Neural cell (in vitro differentiated cells): Measurements from ENCODE around the gene IFNGR2. TPM values are rescaled to one million over a fixed set of nuclear protein-coding genes. Genes with fewer than 3 reads are reported as not detected.
A peak's percentile ranks its signal among the peaks of the same experiment; 100 is the strongest.

ENCODE experiments used
- H2AFZ ChIP-seq: fragments of 200-600, 300-800 bp; sonication (generic), shearing (Covaris generic); 2 replicates; pipeline ENCODE4 v1.6.0; 2014; ENCODE audit warnings: low read depth, mild to moderate bottlenecking, antibody characterized with exemption, low read length, moderate library complexity
- H3F3A ChIP-seq: fragments of 200-600 bp; shearing (Covaris generic); 2 replicates; pipeline ENCODE4 v1.6.1; 2016; ENCODE audit warnings: mild to moderate bottlenecking, moderate library complexity, mixed read lengths, antibody characterized with exemption, low read length; ENCODE audit not compliant: insufficient read depth, poor library complexity, severe bottlenecking
- H3K27ac ChIP-seq: fragments of 200-600, 300-800 bp; sonication (generic), shearing (Covaris generic); 2 replicates; pipeline ENCODE4 v1.5.1; 2014; ENCODE audit warnings: mild to moderate bottlenecking, low read length, moderate library complexity
- H3K27me3 ChIP-seq: fragments of 300-800, 200-600 bp; sonication (generic), shearing (Covaris generic); 2 replicates; pipeline ENCODE4 v1.6.0; 2014; ENCODE audit warnings: mild to moderate bottlenecking, low read depth, low read length, moderate library complexity; ENCODE audit not compliant: insufficient read depth
- H3K36me3 ChIP-seq: fragments of 300-800, 200-600 bp; sonication (generic), shearing (Covaris generic); 2 replicates; pipeline ENCODE4 v1.5.1; 2014; ENCODE audit warnings: mild to moderate bottlenecking, antibody characterized with exemption, low read length, moderate library complexity; ENCODE audit not compliant: insufficient read depth
- H3K4me2 ChIP-seq: fragments of 300-800, 200-600 bp; sonication (generic), shearing (Covaris generic); 2 replicates; pipeline ENCODE4 v1.6.0; 2014; ENCODE audit warnings: mild to moderate bottlenecking, low read length
- H3K4me3 ChIP-seq: fragments of 300-800, 200-600 bp; sonication (generic), shearing (Covaris generic); 2 replicates; pipeline ENCODE4 v1.5.1; 2014; ENCODE audit warnings: mild to moderate bottlenecking, low read length, moderate library complexity
- H3K79me2 ChIP-seq: fragments of 200-600 bp; shearing (Covaris generic); replicated peaks from 2 replicates; pipeline ENCODE4 v1.6.0; 2014; ENCODE audit warnings: mild to moderate bottlenecking, low read length, moderate library complexity; ENCODE audit not compliant: insufficient read depth
- H3K9ac ChIP-seq: fragments of 300-800, 200-600 bp; sonication (generic), shearing (Covaris generic); 2 replicates; pipeline ENCODE4 v1.6.1; 2016; ENCODE audit warnings: mild to moderate bottlenecking, low read length, mixed read lengths
- H3K9me2 ChIP-seq: fragments of 200-600 bp; shearing (Covaris generic); 2 replicates; pipeline ENCODE4 v1.6.1; 2016; ENCODE audit warnings: mild to moderate bottlenecking, low read length, mixed read lengths; ENCODE audit not compliant: insufficient read depth
- H3K9me3 ChIP-seq: fragments of 200-600, 300-800 bp; sonication (generic), shearing (Covaris generic); 2 replicates; pipeline ENCODE4 v1.6.1; 2016; ENCODE audit warnings: mild to moderate bottlenecking, mixed run types, low read length, moderate library complexity, mixed read lengths
- H4K20me1 ChIP-seq: fragments of 200-600 bp; shearing (Covaris generic); 2 replicates; pipeline ENCODE4 v1.6.1; 2016; ENCODE audit warnings: mild to moderate bottlenecking, mixed run types; ENCODE audit not compliant: insufficient read depth
- CTCF ChIP-seq: fragments of 450-650 bp; IDR thresholded peaks from 2 replicates; pipeline ENCODE4 v1.5.1; 2014; ENCODE audit warnings: antibody characterized with exemption, mild to moderate bottlenecking, moderate library complexity; ENCODE audit not compliant: poor library complexity, severe bottlenecking
- EP300 ChIP-seq: fragments of 450-650 bp; conservative IDR thresholded peaks from 2 replicates; pipeline ENCODE4 v1.6.1; 2014; ENCODE audit warnings: antibody characterized with exemption, mild to moderate bottlenecking, moderate library complexity; ENCODE audit not compliant: poor library complexity, severe bottlenecking
- EZH2 ChIP-seq: fragments of 200-600, 300-800 bp; shearing (Covaris generic), sonication (generic); IDR thresholded peaks from 2 replicates; pipeline ENCODE4 v1.6.1; 2014; ENCODE audit warnings: antibody characterized with exemption, low read length, borderline replicate concordance, mild to moderate bottlenecking; ENCODE audit not compliant: insufficient read depth, poor library complexity, severe bottlenecking
- MXI1 ChIP-seq: fragments of 450-650 bp; conservative IDR thresholded peaks from 2 replicates; pipeline ENCODE4 v1.6.1; 2014; ENCODE audit warnings: antibody characterized with exemption, mild to moderate bottlenecking; ENCODE audit not compliant: poor library complexity, severe bottlenecking
- POLR2AphosphoS5 ChIP-seq: IDR thresholded peaks from 2 replicates; pipeline ENCODE4 v1.6.1; 2012
- RAD21 ChIP-seq: fragments of 450-650 bp; conservative IDR thresholded peaks from 2 replicates; pipeline ENCODE4 v1.6.1; 2014; ENCODE audit warnings: antibody characterized with exemption, mild to moderate bottlenecking, moderate library complexity
- SMC3 ChIP-seq: fragments of 450-650 bp; conservative IDR thresholded peaks from 2 replicates; pipeline ENCODE4 v1.6.1; 2014; ENCODE audit warnings: antibody characterized with exemption, mild to moderate bottlenecking, moderate library complexity; ENCODE audit not compliant: poor library complexity
- TAF1 ChIP-seq: IDR thresholded peaks from 2 replicates; pipeline ENCODE4 v1.6.1; 2012; ENCODE audit warnings: low read depth
- polyA minus RNA-seq: library from RNA; depleted of rRNA, polyadenylated mRNA; stranded (reverse); fragments of >200 nt; gene quantifications from 2 replicates; pipeline ENCODE4 v1.2.3, GENCODE V29; 2014
- polyA plus RNA-seq: library from polyadenylated mRNA; depleted of rRNA; stranded (reverse); fragments of >200 nt; gene quantifications from 2 replicates; pipeline ENCODE4 v1.2.3, GENCODE V29; 2014
- TF ChIP-seq, protein P1 (sequence below): IDR thresholded peaks from 2 replicates; pipeline ENCODE4 v1.6.1; 2012; ENCODE audit warnings: borderline replicate concordance

Gene IFNGR2, protein sequence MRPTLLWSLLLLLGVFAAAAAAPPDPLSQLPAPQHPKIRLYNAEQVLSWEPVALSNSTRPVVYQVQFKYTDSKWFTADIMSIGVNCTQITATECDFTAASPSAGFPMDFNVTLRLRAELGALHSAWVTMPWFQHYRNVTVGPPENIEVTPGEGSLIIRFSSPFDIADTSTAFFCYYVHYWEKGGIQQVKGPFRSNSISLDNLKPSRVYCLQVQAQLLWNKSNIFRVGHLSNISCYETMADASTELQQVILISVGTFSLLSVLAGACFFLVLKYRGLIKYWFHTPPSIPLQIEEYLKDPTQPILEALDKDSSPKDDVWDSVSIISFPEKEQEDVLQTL
- polyA plus RNA-seq (57.2 and 70.0 TPM in 2 replicates), polyA minus RNA-seq (42.7 and 48.0 TPM in 2 replicates)

DNA sequence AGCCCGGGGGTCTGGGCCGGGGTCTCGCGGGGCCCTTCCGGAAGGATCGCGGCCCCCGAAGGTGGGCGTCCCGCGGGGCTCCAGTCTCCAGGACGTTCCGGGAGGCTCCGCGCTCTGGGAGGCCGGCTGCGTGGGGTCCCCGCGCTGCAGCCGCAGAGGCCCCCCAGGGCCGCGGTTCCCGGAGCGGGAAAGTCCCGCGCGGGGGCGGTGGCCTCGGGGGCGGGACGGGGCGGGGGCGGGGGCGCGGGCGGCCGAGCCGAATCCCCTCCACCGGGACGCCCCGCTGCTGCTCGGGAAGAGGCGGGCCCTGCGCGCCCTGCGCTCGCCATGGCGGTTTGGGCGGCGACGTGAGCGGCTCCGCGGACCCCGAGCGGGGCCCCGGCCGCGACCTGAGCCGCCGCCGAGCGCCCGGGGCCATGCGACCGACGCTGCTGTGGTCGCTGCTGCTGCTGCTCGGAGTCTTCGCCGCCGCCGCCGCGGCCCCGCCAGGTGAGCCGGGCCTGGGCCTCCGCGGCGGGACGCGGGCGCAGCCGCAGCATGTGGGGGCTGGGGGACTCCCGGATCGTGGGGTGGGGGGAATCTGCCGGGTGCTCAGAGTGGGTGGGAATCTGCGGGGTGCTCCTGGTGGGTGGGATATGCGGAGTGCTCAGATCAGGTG is at the start of gene IFNGR2:
IFNGR2 (plus strand) TSS at position 286 of the 658 bp plus-strand sequence; CDS start at position 417, 131 bp downstream.
- TF ChIP-seq SMC3 (no peak), CTCF (no peak), RAD21 (no peak), EP300 (no peak), EZH2 (no peak), MXI1 (no peak), TAF1 (no peak), POLR2AphosphoS5 (no peak)
- TF ChIP-seq, protein P1, sequence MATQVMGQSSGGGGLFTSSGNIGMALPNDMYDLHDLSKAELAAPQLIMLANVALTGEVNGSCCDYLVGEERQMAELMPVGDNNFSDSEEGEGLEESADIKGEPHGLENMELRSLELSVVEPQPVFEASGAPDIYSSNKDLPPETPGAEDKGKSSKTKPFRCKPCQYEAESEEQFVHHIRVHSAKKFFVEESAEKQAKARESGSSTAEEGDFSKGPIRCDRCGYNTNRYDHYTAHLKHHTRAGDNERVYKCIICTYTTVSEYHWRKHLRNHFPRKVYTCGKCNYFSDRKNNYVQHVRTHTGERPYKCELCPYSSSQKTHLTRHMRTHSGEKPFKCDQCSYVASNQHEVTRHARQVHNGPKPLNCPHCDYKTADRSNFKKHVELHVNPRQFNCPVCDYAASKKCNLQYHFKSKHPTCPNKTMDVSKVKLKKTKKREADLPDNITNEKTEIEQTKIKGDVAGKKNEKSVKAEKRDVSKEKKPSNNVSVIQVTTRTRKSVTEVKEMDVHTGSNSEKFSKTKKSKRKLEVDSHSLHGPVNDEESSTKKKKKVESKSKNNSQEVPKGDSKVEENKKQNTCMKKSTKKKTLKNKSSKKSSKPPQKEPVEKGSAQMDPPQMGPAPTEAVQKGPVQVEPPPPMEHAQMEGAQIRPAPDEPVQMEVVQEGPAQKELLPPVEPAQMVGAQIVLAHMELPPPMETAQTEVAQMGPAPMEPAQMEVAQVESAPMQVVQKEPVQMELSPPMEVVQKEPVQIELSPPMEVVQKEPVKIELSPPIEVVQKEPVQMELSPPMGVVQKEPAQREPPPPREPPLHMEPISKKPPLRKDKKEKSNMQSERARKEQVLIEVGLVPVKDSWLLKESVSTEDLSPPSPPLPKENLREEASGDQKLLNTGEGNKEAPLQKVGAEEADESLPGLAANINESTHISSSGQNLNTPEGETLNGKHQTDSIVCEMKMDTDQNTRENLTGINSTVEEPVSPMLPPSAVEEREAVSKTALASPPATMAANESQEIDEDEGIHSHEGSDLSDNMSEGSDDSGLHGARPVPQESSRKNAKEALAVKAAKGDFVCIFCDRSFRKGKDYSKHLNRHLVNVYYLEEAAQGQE, result no peak
- H3K9me2 ChIP-seq, result no peaks in the 10 kb centered on the region
- H3K4me3 ChIP-seq, result peak within 1 kb of the TSS; percentile 94
- no peaks in the 10 kb centered on the region for H3K9me3 ChIP-seq
- peak within 1 kb of the TSS; percentile 52 for H3K27ac ChIP-seq
- H3F3A ChIP-seq, result no peaks in the 10 kb centered on the region
- no peaks in the 10 kb centered on the region for H3K36me3 ChIP-seq
- no peaks in the 10 kb centered on the region for H4K20me1 ChIP-seq
- H3K27me3 ChIP-seq, result no peaks in the 10 kb centered on the region
- peaks cover 13% of the 10 kb centered on the region for H3K79me2 ChIP-seq
- H2AFZ ChIP-seq, result peak within 1 kb of the TSS; percentile 83
- peak within 1 kb of the TSS; percentile 91 for H3K4me2 ChIP-seq
- peak within 1 kb of the TSS; percentile 84 for H3K9ac ChIP-seq

- TF ChIP-seq POLR2AphosphoS5 (no peak), EP300 (no peak), RAD21 (no peak)
- H3K36me3 ChIP-seq, result peaks cover 8% of the 10 kb centered on the region
- no peak overlapping the region for H2AFZ ChIP-seq
- no peak overlapping the region for H3K4me2 ChIP-seq
- no peaks in the 10 kb centered on the region for H3K9me2 ChIP-seq
- no peaks in the 10 kb centered on the region for H3F3A ChIP-seq
- no peak overlapping the region for H3K9ac ChIP-seq
- H4K20me1 ChIP-seq, result no peaks in the 10 kb centered on the region
- no peaks in the 10 kb centered on the region for H3K27me3 ChIP-seq
- H3K9me3 ChIP-seq, result no peaks in the 10 kb centered on the region
- H3K4me3 ChIP-seq, result no peak overlapping the region
- H3K79me2 ChIP-seq, result no peaks in the 10 kb centered on the region
- H3K27ac ChIP-seq, result no peak overlapping the region
Observed at GRCh38 chr21:33355355-33355754, 47.9 kb upstream of the IFNGR2 start.
